IMR-90 (cell line): Measurements from ENCODE around the gene MEIOB. TPM values are rescaled to one million over a fixed set of nuclear protein-coding genes. Genes with fewer than 3 reads are reported as not detected.

Experiments
- ATAC-seq: fragments of 200-7000 bp; cut with Tn5 transposase; 2 replicates; pipeline ENCODE4 v1.9.1; 2020; ENCODE audit warnings: low read depth, mild to moderate bottlenecking, moderate library complexity
- BruUV-seq: library from RNA; stranded (reverse); fragments of 400-500 nt; replicated peaks from 2 replicates; lab custom pipeline; 2021; lab: Mats Ljungman, UMichigan
- CTCF ChIA-PET: fragments of 300-600 bp; formaldehyde crosslinking; extraction: SDS; loops from one replicate; lab custom pipeline; 2021; ENCODE audit warnings: antibody characterized with exemption; lab: Yijun Ruan, JAX
- POLR2A ChIA-PET: fragments of 300-600 bp; sonication (Branson Sonifier 250); formaldehyde crosslinking; loops from one replicate; lab custom pipeline; 2022; ENCODE audit warnings: antibody characterized with exemption; ENCODE audit not compliant: unreplicated experiment; lab: Charles Lee
- DNase-seq: peaks from one replicate; pipeline ENCODE4 v3.0.0; 2013
- H2AFZ ChIP-seq: replicated peaks from 2 replicates; pipeline ENCODE3; 2013; ENCODE audit warnings: low read length, mild to moderate bottlenecking; ENCODE audit not compliant: poor library complexity
- H2AK5ac ChIP-seq: 2 replicates; pipeline ENCODE4 v1.6.1; 2013; ENCODE audit warnings: low read depth, low read length, inconsistent platforms
- H2AK9ac ChIP-seq: replicated peaks from 2 replicates; pipeline ENCODE3; 2013; ENCODE audit warnings: mild to moderate bottlenecking, low read depth, low read length, moderate library complexity; ENCODE audit not compliant: poor library complexity
- H2BK120ac ChIP-seq: 2 replicates; pipeline ENCODE4 v1.6.1; 2013; ENCODE audit warnings: low read depth, low read length, inconsistent platforms
- H2BK15ac ChIP-seq: 3 replicates; pipeline ENCODE4 v1.6.1; 2013; ENCODE audit warnings: low read depth, low read length, inconsistent platforms
- H2BK20ac ChIP-seq: 2 replicates; pipeline ENCODE4 v1.6.1; 2013; ENCODE audit warnings: low read depth, mild to moderate bottlenecking, inconsistent platforms, low read length, moderate library complexity
- H2BK5ac ChIP-seq: 2 replicates; pipeline ENCODE4 v1.6.1; 2013; ENCODE audit warnings: mild to moderate bottlenecking, low read depth, low read length, inconsistent platforms; ENCODE audit not compliant: poor library complexity, severe bottlenecking
- H3K14ac ChIP-seq: replicated peaks from 2 replicates; pipeline ENCODE4 v1.6.1; 2013; ENCODE audit warnings: low read depth, low read length, inconsistent platforms
- H3K18ac ChIP-seq: 2 replicates; pipeline ENCODE4 v1.6.1; 2013; ENCODE audit warnings: low read depth, low read length, control low read depth
- H3K23ac ChIP-seq: 2 replicates; pipeline ENCODE4 v1.6.1; 2013; ENCODE audit warnings: low read depth, low read length, inconsistent platforms
- H3K27ac ChIP-seq: 2 replicates; pipeline ENCODE4 v1.5.1; 2013; ENCODE audit warnings: mild to moderate bottlenecking, control low read depth, low read length; ENCODE audit not compliant: insufficient read depth
- H3K27me3 ChIP-seq: 2 replicates; pipeline ENCODE4 v1.6.1; 2013; ENCODE audit warnings: low read length; ENCODE audit not compliant: control insufficient read depth, insufficient read depth
- H3K36me3 ChIP-seq: 2 replicates; pipeline ENCODE4 v1.6.1; 2013; ENCODE audit warnings: low read length, mixed read lengths; ENCODE audit not compliant: control insufficient read depth, insufficient read depth
- H3K4ac ChIP-seq: 2 replicates; pipeline ENCODE4 v1.6.1; 2013; ENCODE audit warnings: low read depth, low read length, inconsistent platforms
- H3K4me1 ChIP-seq: 2 replicates; pipeline ENCODE4 v1.6.1; 2013; ENCODE audit warnings: low read length, mixed read lengths; ENCODE audit not compliant: control insufficient read depth, insufficient read depth
- H3K4me2 ChIP-seq: 2 replicates; pipeline ENCODE4 v1.6.1; 2013; ENCODE audit warnings: low read depth, mild to moderate bottlenecking, control low read depth, low read length, moderate library complexity
- H3K4me3 ChIP-seq: 2 replicates; pipeline ENCODE4 v1.5.1; 2013; ENCODE audit warnings: low read depth, mild to moderate bottlenecking, control low read depth, low read length, moderate library complexity; ENCODE audit not compliant: insufficient read depth
- H3K56ac ChIP-seq: 2 replicates; pipeline ENCODE4 v1.6.1; 2013; ENCODE audit warnings: low read length, inconsistent platforms; ENCODE audit not compliant: insufficient read depth; ENCODE audit errors: extremely low read depth
- H3K79me1 ChIP-seq, 2 experiments: 2 replicates each; pipeline ENCODE4 v1.6.1; 2013; ENCODE audit warnings: low read length in 2 of 2, inconsistent platforms in 1 of 2, low read depth in 1 of 2
- H3K9ac ChIP-seq: 2 replicates; pipeline ENCODE4 v1.6.1; 2013; ENCODE audit warnings: low read depth, low read length, control low read depth
- H3K9me1 ChIP-seq: 2 replicates; pipeline ENCODE4 v1.6.1; 2013; ENCODE audit warnings: low read length, inconsistent platforms; ENCODE audit not compliant: insufficient read depth
- H3K9me3 ChIP-seq: 2 replicates; pipeline ENCODE4 v1.6.1; 2013; ENCODE audit warnings: low read length; ENCODE audit not compliant: control insufficient read depth, insufficient read depth
- H4K20me1 ChIP-seq: 2 replicates; pipeline ENCODE4 v1.6.1; 2013; ENCODE audit warnings: low read length, inconsistent platforms; ENCODE audit not compliant: insufficient read depth
- H4K5ac ChIP-seq: 2 replicates; pipeline ENCODE4 v1.6.1; 2013; ENCODE audit warnings: mild to moderate bottlenecking, low read depth, low read length, control low read depth
- H4K8ac ChIP-seq, 2 experiments: 2 replicates each; pipeline ENCODE4 v1.6.1; 2013; ENCODE audit warnings: low read depth in 2 of 2, low read length in 2 of 2, control low read depth in 1 of 2, inconsistent platforms in 1 of 2
- H4K91ac ChIP-seq: 2 replicates; pipeline ENCODE4 v1.6.1; 2013; ENCODE audit warnings: low read depth, low read length, inconsistent platforms; ENCODE audit not compliant: insufficient read depth
- BHLHE40 ChIP-seq: fragments of 150-350 bp; IDR thresholded peaks from 2 replicates; pipeline ENCODE4 v1.6.1; 2016; ENCODE audit warnings: mild to moderate bottlenecking, low read depth, low read length
- CEBPB ChIP-seq: IDR thresholded peaks from 2 replicates; pipeline ENCODE4 v1.6.1; 2012; ENCODE audit warnings: low read depth, low read length, improper control_type of control experiment
- CHD1 ChIP-seq: IDR thresholded peaks from 2 replicates; pipeline ENCODE4 v1.6.1; 2012; ENCODE audit warnings: low read depth, low read length, improper control_type of control experiment
- MXI1 ChIP-seq: IDR thresholded peaks from 2 replicates; pipeline ENCODE4 v1.6.1; 2012; ENCODE audit warnings: low read depth, mild to moderate bottlenecking, low read length, moderate library complexity, borderline replicate concordance
- NFE2L2 ChIP-seq: fragments of 150-350 bp; IDR thresholded peaks from 2 replicates; pipeline ENCODE4 v1.6.1; 2016; ENCODE audit warnings: low read depth, mild to moderate bottlenecking, low read length
- RAD21 ChIP-seq: IDR thresholded peaks from 2 replicates; pipeline ENCODE4 v1.6.1; 2012; ENCODE audit warnings: low read length, improper control_type of control experiment
- WGBS, 2 experiments: methylation state at CpG; one replicate each; pipeline versions ENCODE4 v1.1.5 to v1.1.7; 2013; ENCODE audit warnings: missing lambda C conversion rate in 2 of 2; ENCODE audit not compliant: insufficient read length in 1 of 2; ENCODE audit errors: extremely low coverage in 2 of 2; 5-methylcytosine and 5-hydroxymethylcytosine counted together
- dilution Hi-C: fragments of 300-500 bp; cut with HindIII; formaldehyde crosslinking; loops from one replicate; pipeline ENCODE4 v1.14.3; 2018; ENCODE audit warnings: low sequenced_read_pairs; ENCODE audit not compliant: unreplicated experiment
- in situ Hi-C: fragments of 300-500 bp; cut with MboI; formaldehyde crosslinking; loops from 3 replicates; pipeline ENCODE4 v1.14.3; 2019; ENCODE audit warnings: low sequenced_read_pairs, inconsistent platforms, mixed read lengths
- intact Hi-C: fragments of 100-400 bp; cut with micrococcal nuclease; formaldehyde crosslinking; loops from 2 replicates; pipeline ENCODE4 v1.10.0; 2022
- polyA plus RNA-seq, 3 experiments: library from polyadenylated mRNA; depleted of rRNA; stranded (reverse); fragments of >200 nt; gene quantifications; 2 replicates each; pipeline ENCODE4 v1.2.3, GENCODE V29; 2012; ENCODE audit warnings: low replicate concordance in 1 of 3
- total RNA-seq: library from RNA; depleted of rRNA; stranded (reverse); fragments of >200 nt; gene quantifications from 2 replicates; pipeline ENCODE4 v1.2.3, GENCODE V29; 2012

The MEIOB gene
- total and polyA plus RNA-seq, 2 of the 4 experiments (the other 2 are of a cell fraction) = 0.14 TPM; not detected in 1

DNA sequence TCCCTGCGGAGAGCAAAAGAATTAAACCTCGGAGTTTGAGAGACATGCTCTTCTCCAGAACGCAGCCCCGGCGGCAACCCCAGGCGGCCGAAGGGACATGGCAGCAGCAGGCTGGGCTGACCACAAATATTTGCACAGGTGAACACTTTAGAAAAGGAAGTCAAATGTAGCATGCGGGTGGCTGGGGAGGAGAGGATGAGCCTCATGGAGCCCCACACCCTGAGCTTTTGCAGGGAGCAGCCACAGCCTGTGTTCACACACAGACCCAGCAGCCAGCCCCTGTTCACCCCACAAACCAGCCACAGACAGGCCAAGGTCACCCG is 28.4 kb upstream of the MEIOB start:
- H2AK5ac ChIP-seq = no peak overlapping the region
- H3K4me3 ChIP-seq = no peak overlapping the region
- no peaks in the 10 kb centered on the region for H3K9me3 ChIP-seq
- H3K56ac ChIP-seq = no peak overlapping the region
- no peak overlapping the region for H2AFZ ChIP-seq
- no peak overlapping the region for H2BK20ac ChIP-seq
- no peak overlapping the region for H2BK5ac ChIP-seq
- no peak overlapping the region for H2BK15ac ChIP-seq
- in situ Hi-C loops = no loop called here
- 85% methylated on average over 8 of the region's 9 CpGs; no CpG with 5 or more reads in 1 of the 2 experiments for WGBS, 2 experiments
- no peak overlapping the region for H3K4ac ChIP-seq
- H3K9me1 ChIP-seq = no peaks in the 10 kb centered on the region
- BruUV-seq = no TSS peak
- no peak overlapping the region for H2AK9ac ChIP-seq
- no peak overlapping the region for H3K27ac ChIP-seq
- no peak for ATAC-seq
- peaks cover 50% of the 10 kb centered on the region for H3K27me3 ChIP-seq
- H4K20me1 ChIP-seq = no peaks in the 10 kb centered on the region
- no peaks in the 10 kb centered on the region for H3K36me3 ChIP-seq
- no peak overlapping the region for H3K23ac ChIP-seq
- H3K9ac ChIP-seq = no peak overlapping the region
- no peak overlapping the region for H4K8ac ChIP-seq
- no peaks in the 10 kb centered on the region for H3K4me1 ChIP-seq
- POLR2A ChIA-PET = no interaction called here
- H3K4me2 ChIP-seq = no peak overlapping the region
- intact Hi-C loops = no loop called here
- no peak for TF ChIP-seq BHLHE40
- no peak for TF ChIP-seq MXI1
- no peak for TF ChIP-seq CHD1
- TF ChIP-seq NFE2L2 = no peak
- no peak for TF ChIP-seq CEBPB
- no peak for TF ChIP-seq RAD21
- H3K79me1 ChIP-seq = no peaks in the 10 kb centered on the region
- CTCF ChIA-PET = no interaction called here
- no peak overlapping the region for H2BK120ac ChIP-seq
- no peak overlapping the region for H4K91ac ChIP-seq
- H4K5ac ChIP-seq = no peak overlapping the region
- DNase-seq = no peak
- dilution Hi-C loops = no loop called here
- H3K18ac ChIP-seq = no peak overlapping the region
- no peak overlapping the region for H3K14ac ChIP-seq
